GM12878 (cell line): Measurements from ENCODE around the gene CDK5RAP1. TPM values are rescaled to one million over a fixed set of nuclear protein-coding genes. Genes with fewer than 3 reads are reported as not detected.

ENCODE experiments used
- ATAC-seq: fragments of 200-7000 bp; cut with Tn5 transposase; 3 replicates; pipeline ENCODE4 v1.9.1; 2020; ENCODE audit warnings: mild to moderate bottlenecking, moderate library complexity
- BruUV-seq: library from RNA; stranded (reverse); fragments of 400-500 nt; replicated peaks from 2 replicates; lab custom pipeline; 2021; lab: Mats Ljungman, UMichigan
- CTCF ChIA-PET: fragments of 300-600 bp; sonication (Branson Sonifier 250); formaldehyde crosslinking; extraction: SDS; loops from one replicate; lab custom pipeline; 2021; ENCODE audit warnings: inconsistent platforms; lab: Yijun Ruan, JAX
- POLR2A ChIA-PET: fragments of 350-600 bp; formaldehyde crosslinking; extraction: SDS; loops from one replicate; lab custom pipeline; 2021; ENCODE audit warnings: inconsistent platforms; lab: Charles Lee
- RAD21 ChIA-PET: fragments of 300-600 bp; sonication (Branson Sonifier 250); formaldehyde crosslinking; loops from one replicate; lab custom pipeline; 2023; ENCODE audit warnings: antibody characterized with exemption; ENCODE audit not compliant: unreplicated experiment; lab: Charles Lee
- SMC1A ChIA-PET: fragments of 300-600 bp; sonication (Branson Sonifier 250); formaldehyde crosslinking; loops from one replicate; lab custom pipeline; 2023; ENCODE audit not compliant: unreplicated experiment, uncharacterized antibody; lab: Charles Lee
- DNase-seq: peaks from one replicate; pipeline ENCODE4 v3.0.0-alpha.2; 2011; ENCODE audit warnings: low read depth, low spot score
- FAIRE-seq: peaks from 3 replicates; lab custom pipeline; 2011; peaks lifted over from hg19 to GRCh38; lab: Jason Lieb, UNC
- H2AFZ ChIP-seq: 2 replicates; pipeline ENCODE4 v1.6.0; 2011; ENCODE audit warnings: low read depth, low read length, control low read depth; ENCODE audit not compliant: control insufficient read depth
- H3K27ac ChIP-seq: 2 replicates; pipeline ENCODE4 v1.5.1; 2011; ENCODE audit warnings: control low read depth; ENCODE audit not compliant: control insufficient read depth, insufficient read depth
- H3K27me3 ChIP-seq, 2 experiments: replicated peaks in 1 of 2; 2 replicates each; pipeline versions ENCODE4 v1.6.0 to v1.6.1; 2011; ENCODE audit warnings: low read length in 1 of 2; ENCODE audit not compliant: control insufficient read depth in 2 of 2, insufficient read depth in 2 of 2
- H3K36me3 ChIP-seq, 2 experiments: 2 replicates each; pipeline ENCODE4 v1.5.1; 2011; ENCODE audit warnings: low read length in 1 of 2; ENCODE audit not compliant: control insufficient read depth in 2 of 2, insufficient read depth in 2 of 2
- H3K4me1 ChIP-seq: 2 replicates; pipeline ENCODE4 v1.6.1; 2011; ENCODE audit warnings: mild to moderate bottlenecking, low read length, moderate library complexity, mixed read lengths; ENCODE audit not compliant: control insufficient read depth, insufficient read depth
- H3K4me2 ChIP-seq: 2 replicates; pipeline ENCODE4 v1.6.0; 2011; ENCODE audit warnings: control low read depth; ENCODE audit not compliant: control insufficient read depth, insufficient read depth
- H3K4me3 ChIP-seq: fragments of 200-600 bp; sonication (generic); 2 replicates; pipeline ENCODE4 v1.5.1; 2016
- H3K79me2 ChIP-seq: 2 replicates; pipeline ENCODE4 v1.6.0; 2011; ENCODE audit warnings: low read length; ENCODE audit not compliant: control insufficient read depth, insufficient read depth
- H3K9ac ChIP-seq: 2 replicates; pipeline ENCODE4 v1.8.0; 2011; ENCODE audit warnings: low read length, control low read depth, mixed read lengths; ENCODE audit not compliant: control insufficient read depth, insufficient read depth
- H3K9me3 ChIP-seq: replicated peaks from 3 replicates; pipeline ENCODE4 v1.5.1; 2011; ENCODE audit warnings: mild to moderate bottlenecking, low read length; ENCODE audit not compliant: control insufficient read depth, insufficient read depth
- H4K20me1 ChIP-seq: 2 replicates; pipeline ENCODE4 v1.6.0; 2011; ENCODE audit not compliant: control insufficient read depth, insufficient read depth
- ATF2 ChIP-seq: IDR thresholded peaks from 2 replicates; pipeline ENCODE4 v1.6.1; 2012; ENCODE audit warnings: low read length, inconsistent platforms
- ATF7 ChIP-seq: fragments of 450-650 bp; IDR thresholded peaks from 2 replicates; pipeline ENCODE4 v1.6.1; 2016; ENCODE audit warnings: low read depth, mild to moderate bottlenecking
- BACH1 ChIP-seq: fragments of 450-650 bp; IDR thresholded peaks from 2 replicates; pipeline ENCODE4 v1.6.1; 2017; ENCODE audit warnings: mild to moderate bottlenecking, borderline replicate concordance
- FOXK2 ChIP-seq: fragments of 450-650 bp; IDR thresholded peaks from 2 replicates; pipeline ENCODE4 v1.6.1; 2017; ENCODE audit warnings: mild to moderate bottlenecking, moderate library complexity
- KAT2A ChIP-seq: conservative IDR thresholded peaks from 2 replicates; pipeline ENCODE4 v1.6.1; 2011; ENCODE audit warnings: low read depth, low read length; ENCODE audit not compliant: control insufficient read depth
- KDM1A ChIP-seq: fragments of 200-600 bp; sonication (generic); IDR thresholded peaks from 2 replicates; pipeline ENCODE4 v1.6.1; 2016; ENCODE audit warnings: borderline replicate concordance
- ZBED1 ChIP-seq: IDR thresholded peaks from 2 replicates; pipeline ENCODE4 v1.6.1; 2016; ENCODE audit warnings: borderline replicate concordance
- WGBS: methylation state at CpG from one replicate; pipeline ENCODE4 v1.1.6; 2016; ENCODE audit warnings: low lambda C conversion rate; ENCODE audit not compliant: insufficient replicate concordance, insufficient coverage; ENCODE audit errors: missing lambda C conversion rate; 5-methylcytosine and 5-hydroxymethylcytosine counted together
- in situ Hi-C: fragments of 300-500 bp; cut with MboI; formaldehyde crosslinking; loops from 9 replicates; pipeline ENCODE4 v1.14.3; 2018; ENCODE audit warnings: mixed read lengths
- intact Hi-C: fragments of 100-400 bp; cut with micrococcal nuclease; formaldehyde crosslinking; loops from one replicate; pipeline ENCODE4 v1.14.2; 2022; ENCODE audit not compliant: unreplicated experiment
- polyA plus RNA-seq, 11 experiments: library from polyadenylated mRNA; depleted of rRNA in 4 of 11; unstranded in 6 of 11; stranded (reverse) in 5 of 11; fragments of >200 nt; fragmentation: Nextera tagmentation in 4 of 11; fragmentation: Illumina TruSeq in 1 of 11; extraction: Ambion mirVana in 4 of 11; extraction: Trizol in 1 of 11; gene quantifications; 1 replicate in 1 of 11; 2 replicates in 10 of 11; pipeline versions ENCODE4 v1.2.1 to v1.2.3, GENCODE V29; 2011 to 2016; ENCODE audit warnings: inconsistent platforms in 2 of 11, missing spikeins in 2 of 11, low read depth in 1 of 11
- total RNA-seq, 4 experiments: library from RNA; depleted of rRNA in 3 of 4; stranded (reverse); fragments of >200 nt in 3 of 4; fragmentation: Illumina TruSeq in 1 of 4; extraction: Trizol in 1 of 4; gene quantifications; 2 replicates each; pipeline versions ENCODE4 v1.2.1 to v1.2.3, GENCODE V29; 2013 to 2021
- TF ChIP-seq, protein P1 (sequence below): fragments of 450-650 bp; formaldehyde crosslinking; IDR thresholded peaks from 2 replicates; pipeline ENCODE4 v1.4.0; 2022; ENCODE audit warnings: mild to moderate bottlenecking, moderate library complexity

The CDK5RAP1 gene
- total and polyA plus RNA-seq, 10 of the 15 experiments (the other 5 are each of a cell fraction or from before 2014, with no cell fraction given), result 30.4 to 67.6 (median 38.8) TPM

DNA sequence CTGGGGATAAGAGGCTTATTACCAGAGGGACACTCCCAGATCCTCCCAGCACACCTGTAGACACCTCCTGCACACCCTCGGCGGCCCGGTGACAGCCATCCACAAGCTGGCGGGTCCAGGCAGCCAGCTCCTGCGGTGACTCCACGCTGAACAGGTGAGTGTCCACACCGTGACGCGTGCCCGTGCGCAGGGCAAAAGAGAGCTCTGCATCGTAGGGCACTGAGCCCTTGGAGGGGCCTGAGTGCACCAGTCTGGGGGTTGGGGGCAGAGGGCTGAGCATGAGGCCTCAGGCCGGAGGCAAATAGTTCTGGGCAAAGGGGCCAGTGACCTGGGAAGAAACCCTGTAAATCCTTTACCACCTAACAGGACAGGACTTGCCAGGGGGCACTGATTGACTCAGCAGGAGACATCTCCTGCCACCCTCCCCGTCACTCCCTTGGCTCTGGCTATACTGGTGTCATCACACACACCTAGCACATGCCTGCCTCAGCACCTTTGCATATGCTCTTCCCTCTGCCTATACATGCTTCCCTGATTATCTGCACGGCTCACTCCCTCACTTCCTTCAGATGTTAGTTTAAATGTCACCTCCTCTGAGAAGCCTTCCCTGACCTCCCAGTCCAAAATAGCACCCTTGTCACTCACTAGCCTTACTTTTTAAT, 8.9 kb upstream of the CDK5RAP1 start:
- no peak for FAIRE-seq
- no peak overlapping the region for H3K9ac ChIP-seq
- ATAC-seq, result no peak
- no peak overlapping the region for H3K4me3 ChIP-seq
- no peak overlapping the region for H3K27ac ChIP-seq
- ChIA-PET CTCF (no interaction called here), SMC1A (no interaction called here), POLR2A (no interaction called here), RAD21 (no interaction called here)
- TF ChIP-seq KDM1A, result no peak
- TF ChIP-seq, protein P1, sequence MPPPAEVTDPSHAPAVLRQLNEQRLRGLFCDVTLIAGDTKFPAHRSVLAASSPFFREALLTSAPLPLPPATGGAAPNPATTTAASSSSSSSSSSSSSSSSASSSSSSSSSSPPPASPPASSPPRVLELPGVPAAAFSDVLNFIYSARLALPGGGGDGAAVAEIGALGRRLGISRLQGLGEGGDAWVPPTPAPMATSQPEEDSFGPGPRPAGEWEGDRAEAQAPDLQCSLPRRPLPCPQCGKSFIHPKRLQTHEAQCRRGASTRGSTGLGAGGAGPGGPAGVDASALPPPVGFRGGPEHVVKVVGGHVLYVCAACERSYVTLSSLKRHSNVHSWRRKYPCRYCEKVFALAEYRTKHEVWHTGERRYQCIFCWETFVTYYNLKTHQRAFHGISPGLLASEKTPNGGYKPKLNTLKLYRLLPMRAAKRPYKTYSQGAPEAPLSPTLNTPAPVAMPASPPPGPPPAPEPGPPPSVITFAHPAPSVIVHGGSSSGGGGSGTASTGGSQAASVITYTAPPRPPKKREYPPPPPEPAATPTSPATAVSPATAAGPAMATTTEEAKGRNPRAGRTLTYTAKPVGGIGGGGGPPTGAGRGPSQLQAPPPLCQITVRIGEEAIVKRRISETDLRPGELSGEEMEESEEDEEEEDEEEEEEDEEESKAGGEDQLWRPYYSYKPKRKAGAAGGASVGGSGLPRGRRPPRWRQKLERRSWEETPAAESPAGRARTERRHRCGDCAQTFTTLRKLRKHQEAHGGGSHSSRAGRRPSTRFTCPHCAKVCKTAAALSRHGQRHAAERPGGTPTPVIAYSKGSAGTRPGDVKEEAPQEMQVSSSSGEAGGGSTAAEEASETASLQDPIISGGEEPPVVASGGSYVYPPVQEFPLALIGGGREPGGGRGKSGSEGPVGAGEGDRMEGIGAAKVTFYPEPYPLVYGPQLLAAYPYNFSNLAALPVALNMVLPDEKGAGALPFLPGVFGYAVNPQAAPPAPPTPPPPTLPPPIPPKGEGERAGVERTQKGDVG (CRISPR knock-in tag), result no peak
- no peak for TF ChIP-seq ATF7
- TF ChIP-seq FOXK2, result no peak
- TF ChIP-seq ZBED1, result no peak
- no peak for TF ChIP-seq ATF2
- no peak for TF ChIP-seq BACH1
- TF ChIP-seq KAT2A, result no peak
- no TSS peak for BruUV-seq
- no peaks in the 10 kb centered on the region for H3K27me3 ChIP-seq
- no peaks in the 10 kb centered on the region for H4K20me1 ChIP-seq
- H2AFZ ChIP-seq, result no peak overlapping the region
- H3K79me2 ChIP-seq, result no peaks in the 10 kb centered on the region
- no peak overlapping the region for H3K4me2 ChIP-seq
- WGBS, result 77% methylated on average over 15 of the region's 15 CpGs
- in situ Hi-C loops, result no loop called here
- intact Hi-C loops, result no loop called here
- H3K36me3 ChIP-seq, result no peaks in the 10 kb centered on the region; a peak in 1 of 4 replicates
- no peaks in the 10 kb centered on the region; the same call in 2 of the 3 replicates for H3K9me3 ChIP-seq
- peaks cover 9% of the 10 kb centered on the region for H3K4me1 ChIP-seq
- no peak for DNase-seq
